ENCODE data around the gene ZNF366.

Gene ZNF366

GRCh38 chr5:72463449-72464052 lies 43.7 kb downstream of the ZNF366 start:
- no peak for DNase-seq

- DNase-seq: no peak
These were observed 46.8 kb downstream of the ZNF366 start for GRCh38 chr5:72460413-72460812.

DNA sequence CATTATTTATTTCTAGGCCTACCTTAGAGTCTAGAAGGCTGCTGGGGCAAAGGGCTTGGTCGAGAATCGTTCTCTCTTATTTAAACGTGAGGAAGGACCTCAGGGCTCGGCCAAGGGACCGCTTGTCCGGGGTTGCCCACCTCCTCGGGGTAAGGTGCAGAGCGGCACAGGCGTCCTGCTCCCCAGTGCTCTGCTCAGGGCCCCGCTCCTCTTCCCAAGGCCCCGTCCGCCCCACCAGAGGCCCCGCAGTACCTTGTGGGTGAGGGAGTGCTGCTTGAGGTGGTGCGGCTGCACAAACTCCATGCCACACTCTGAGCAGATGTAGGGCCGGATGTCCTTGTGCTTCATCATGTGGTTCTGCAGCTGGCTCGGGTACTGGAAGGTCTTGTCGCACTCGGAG lies 47.3 kb downstream of the ZNF366 start:
- DNase-seq: no peak

DNA sequence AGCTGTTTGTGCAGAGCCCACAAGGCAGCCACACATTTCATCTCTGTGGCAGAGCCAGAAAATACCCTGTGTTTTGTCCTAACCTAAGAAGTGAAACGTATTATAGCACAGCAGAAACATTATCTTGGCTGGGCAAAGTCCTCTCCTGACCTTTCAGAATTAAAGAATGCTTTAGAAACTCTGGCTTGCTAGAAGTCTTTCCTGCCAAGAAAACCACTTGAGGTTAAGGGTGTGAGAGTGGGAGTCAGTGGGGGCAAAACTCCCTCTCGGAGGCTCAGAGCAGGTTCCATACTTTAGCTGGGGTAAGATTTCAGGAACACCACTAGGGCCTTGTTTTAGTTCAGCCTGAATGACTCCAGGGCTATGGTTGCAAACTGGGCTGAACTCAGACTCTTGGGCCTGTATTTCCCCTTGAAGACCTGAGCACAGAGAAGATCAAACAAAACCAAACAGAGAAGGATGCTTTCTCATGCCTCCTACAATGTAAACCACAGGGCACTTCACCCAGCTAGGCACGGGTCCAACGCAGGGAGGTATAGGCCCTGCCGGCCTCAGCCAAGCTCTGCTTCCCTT lies 48.0 kb downstream of the ZNF366 start:
- no peak for DNase-seq

- no peak for DNase-seq
These were observed 48.8 kb downstream of the ZNF366 start for GRCh38 chr5:72458407-72458806.

DNA sequence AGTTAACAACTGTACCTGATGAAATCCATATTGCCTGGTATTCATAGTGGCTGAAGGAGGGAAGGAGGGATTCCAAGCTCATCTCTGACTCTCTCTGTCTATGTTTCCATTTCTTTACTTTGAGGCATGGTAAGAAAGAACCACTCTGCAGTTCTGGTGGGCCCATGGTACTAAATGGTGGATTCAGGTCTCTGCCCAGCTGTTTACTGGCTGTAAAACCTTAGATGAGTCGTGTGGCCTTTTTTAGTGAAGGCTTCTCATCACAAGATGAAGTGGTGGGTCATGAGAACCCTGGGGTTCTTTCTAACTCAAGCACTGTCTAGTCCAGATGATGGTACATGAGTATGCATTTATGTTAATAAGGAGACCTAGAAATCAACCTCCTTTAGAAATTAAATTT lies 49.7 kb downstream of the ZNF366 start:
- no peak for DNase-seq

GRCh38 chr5:72456391-72457074 lies 50.7 kb downstream of the ZNF366 start:
- DNase-seq: no peak

GRCh38 chr5:72455476-72455875 lies 51.7 kb downstream of the ZNF366 start:
- DNase-seq: no peak

- DNase-seq: no peak
These were observed 52.2 kb downstream of the ZNF366 start for GRCh38 chr5:72454996-72455395.

- DNase-seq: no peak
These were observed 53.9 kb downstream of the ZNF366 start for GRCh38 chr5:72453246-72453775.

DNA sequence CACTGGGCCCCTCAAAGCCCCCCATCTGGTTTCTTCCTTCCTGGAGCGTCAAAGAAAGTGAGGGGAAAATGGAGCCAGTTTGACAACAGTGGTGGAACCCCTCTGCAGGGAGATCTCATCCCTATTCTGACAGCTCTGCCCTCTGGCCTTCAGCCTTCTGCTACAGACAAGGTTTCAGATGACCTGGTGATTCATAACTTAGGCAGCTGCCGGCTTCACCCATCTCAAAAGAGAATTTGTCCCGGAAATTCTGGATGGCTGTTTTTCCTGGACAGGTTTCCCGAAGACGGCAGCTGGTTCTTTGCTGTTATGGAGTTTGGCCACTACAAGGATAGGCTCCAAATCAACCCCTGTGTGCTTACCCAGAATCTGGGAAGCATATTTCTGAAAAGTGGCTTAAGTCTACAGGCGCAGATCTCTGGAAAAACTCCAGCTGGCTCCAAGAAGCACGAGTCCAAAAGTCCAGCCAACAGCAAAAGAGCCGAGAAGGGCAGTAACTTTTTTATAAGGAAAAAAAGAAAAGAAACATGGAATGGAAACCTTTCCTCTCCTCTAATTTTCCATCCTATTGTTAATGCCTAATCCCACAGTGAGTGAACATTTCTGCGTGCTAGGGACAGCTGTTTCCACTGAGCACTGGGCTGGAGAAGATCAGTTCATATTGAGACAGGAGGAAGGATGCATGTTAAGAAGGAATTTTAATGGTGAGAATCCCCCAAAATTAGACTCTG lies 54.5 kb downstream of the ZNF366 start:
- peak; percentile 41 for DNase-seq

DNA sequence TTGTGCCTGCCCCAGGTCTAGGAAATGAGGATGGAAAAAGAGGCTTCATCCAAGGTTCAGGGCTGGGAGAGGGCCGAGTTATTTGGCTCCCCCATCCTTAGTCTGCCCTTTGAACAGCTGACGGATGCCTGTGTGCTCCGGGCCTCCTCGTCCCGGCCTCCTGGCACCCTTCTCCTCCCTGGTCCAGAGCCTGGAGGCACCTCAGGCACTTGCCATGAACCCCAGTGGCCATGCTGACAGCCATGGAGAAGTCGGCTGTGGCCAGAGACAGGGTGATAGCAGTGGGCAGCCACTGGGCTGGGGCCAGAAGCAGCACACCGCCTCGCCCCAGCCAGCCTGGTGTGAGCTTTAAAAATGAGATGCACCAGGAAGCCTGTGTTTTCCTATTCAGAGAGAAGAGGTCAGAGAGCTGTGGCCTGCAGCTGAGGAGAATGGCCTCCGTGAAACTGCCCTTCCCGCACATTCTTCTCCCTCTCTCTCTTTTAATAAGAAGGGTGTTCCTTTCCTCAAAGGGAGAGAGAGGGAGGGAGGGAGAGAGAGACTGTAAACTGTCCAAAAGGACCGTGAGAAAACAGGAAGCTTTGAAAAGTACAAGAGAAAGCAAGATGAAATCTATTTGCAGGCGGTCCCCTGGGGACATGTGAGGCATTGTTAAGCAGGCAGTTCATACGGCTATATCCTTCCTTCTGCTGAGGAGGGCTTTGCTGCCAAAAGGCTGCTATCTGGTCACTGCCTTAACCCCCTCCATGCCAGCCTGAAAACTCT lies 55.3 kb downstream of the ZNF366 start:
- no peak for DNase-seq

- DNase-seq: no peak
These were observed 58.8 kb downstream of the ZNF366 start for GRCh38 chr5:72448368-72448767.

DNA sequence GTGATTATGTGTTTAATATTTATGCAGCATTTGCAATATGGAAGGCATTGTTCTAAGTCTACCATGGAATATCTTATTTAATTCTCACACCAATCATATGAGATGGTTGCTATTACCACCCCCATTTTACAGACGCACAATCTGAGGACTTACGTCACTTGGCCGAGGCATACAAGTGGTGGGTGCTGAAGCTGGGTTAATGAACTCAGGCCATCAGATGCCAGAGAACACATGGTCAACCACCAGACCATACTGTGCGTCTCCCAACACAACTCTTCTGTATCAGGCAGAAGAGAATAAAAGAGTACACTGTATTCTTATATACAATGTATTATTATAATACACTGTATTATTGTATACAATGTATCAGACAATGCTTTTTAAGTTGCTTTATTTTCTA lies 59.5 kb downstream of the ZNF366 start:
- no peak for DNase-seq

- DNase-seq: no peak
These were observed 61.2 kb downstream of the ZNF366 start for GRCh38 chr5:72445969-72446368.

GRCh38 chr5:72443883-72444282 lies 63.3 kb downstream of the ZNF366 start:
- no peak for DNase-seq

DNA sequence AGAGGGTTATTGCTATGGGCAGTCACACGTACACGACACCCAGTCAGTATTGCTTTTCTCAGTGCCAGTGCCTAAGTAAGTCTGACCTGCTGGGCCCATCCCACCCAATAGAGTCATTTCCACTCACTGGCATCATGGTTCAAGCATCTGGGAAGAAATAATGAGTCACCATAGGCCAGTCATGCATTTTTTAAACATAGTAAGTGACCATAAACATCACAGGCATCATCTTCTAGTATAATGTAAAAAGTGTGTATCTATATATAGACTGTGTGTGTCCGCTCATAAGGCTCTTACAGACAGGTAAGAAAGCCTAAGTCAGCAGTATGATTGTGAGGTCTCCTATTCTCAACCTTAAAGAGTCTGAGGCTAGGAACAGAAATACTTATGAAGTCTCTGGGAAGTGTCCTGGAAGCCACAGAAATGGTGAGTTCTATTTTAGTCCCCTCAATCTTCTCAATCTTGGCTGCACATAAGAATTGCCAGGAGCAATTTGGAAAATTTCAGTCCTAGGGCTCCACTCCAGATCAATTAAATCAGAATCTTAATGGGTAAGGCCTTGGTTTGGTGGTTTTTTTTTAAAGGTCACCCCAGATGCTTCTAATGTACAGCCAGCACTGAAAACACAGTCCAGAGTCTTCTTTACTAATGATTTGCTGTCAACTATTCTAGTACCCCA lies 65.2 kb downstream of the ZNF366 start:
- DNase-seq: no peak

GRCh38 chr5:72441094-72441723 lies 66.0 kb downstream of the ZNF366 start:
- no peak for DNase-seq

- DNase-seq: no peak
These were observed 67.0 kb downstream of the ZNF366 start for GRCh38 chr5:72440207-72440638.

GRCh38 chr5:72439192-72439591 lies 68.0 kb downstream of the ZNF366 start:
- DNase-seq: no peak

DNA sequence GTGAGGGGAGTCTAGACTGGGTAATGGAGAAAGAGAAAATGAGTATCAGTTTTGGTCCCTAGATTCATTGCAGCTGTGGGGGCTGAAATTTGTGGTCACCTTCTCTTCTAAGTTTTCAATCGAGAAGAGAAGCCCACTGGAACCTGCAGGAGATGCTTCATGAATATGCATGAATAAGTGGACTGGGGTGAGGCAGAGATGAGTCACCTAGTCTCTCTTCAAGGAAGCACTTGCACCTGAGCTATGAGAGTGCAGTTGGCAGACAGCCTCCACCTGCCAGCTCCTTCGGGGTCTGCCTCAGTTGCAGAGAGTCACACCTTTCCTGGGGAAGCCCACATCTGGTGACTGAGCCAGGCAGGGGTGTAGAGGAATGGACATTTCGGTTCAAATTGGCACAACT lies 69.1 kb downstream of the ZNF366 start:
- DNase-seq: no peak
